CD4-positive, alpha-beta memory T cell (primary cell): ENCODE results near the gene CKMT1A. TPM values are rescaled to one million over a fixed set of nuclear protein-coding genes. Genes with fewer than 3 reads are reported as not detected.
A peak's percentile ranks its signal among the peaks of the same experiment; 100 is the strongest.
"Not testable (repeated sequence)": the region's sequence is repeated elsewhere in the genome, so short reads cannot be mapped to it uniquely, and the experiment has no call there.

Experiments used
- CTCF ChIA-PET: fragments of 350-600 bp; sonication (Branson Sonifier 250); formaldehyde crosslinking; loops from one replicate; lab custom pipeline; 2021; ENCODE audit warnings: inconsistent platforms; ENCODE audit not compliant: partially characterized antibody; lab: Charles Lee
- POLR2A ChIA-PET: fragments of 350-600 bp; sonication (Branson Sonifier 250); formaldehyde crosslinking; loops from one replicate; lab custom pipeline; 2021; ENCODE audit not compliant: partially characterized antibody; lab: Charles Lee
- DNase-seq, 5 donors: peaks; one replicate each; pipeline versions ENCODE4 v3.0.0 to v3.0.0-alpha.2; 2020 to 2022; ENCODE audit warnings: mixed read lengths in 1 of 5
- H3K27ac ChIP-seq: one replicate; pipeline ENCODE4 v1.7.0; 2013; ENCODE audit warnings: low read depth, low read length
- H3K27me3 ChIP-seq: 2 replicates; pipeline ENCODE4 v1.7.0; 2013; ENCODE audit warnings: mild to moderate bottlenecking, low read length, moderate library complexity; ENCODE audit not compliant: insufficient read depth
- H3K36me3 ChIP-seq: 2 replicates; pipeline ENCODE4 v1.7.0; 2013; ENCODE audit warnings: mild to moderate bottlenecking, low read length, moderate library complexity; ENCODE audit not compliant: insufficient read depth
- H3K4me1 ChIP-seq: 2 replicates; pipeline ENCODE4 v1.7.0; 2013; ENCODE audit warnings: mild to moderate bottlenecking, low read length, moderate library complexity; ENCODE audit not compliant: insufficient read depth
- H3K4me3 ChIP-seq, 2 donors: one replicate each; pipeline ENCODE4 v1.7.0; 2013; ENCODE audit warnings: low read length in 2 of 2, mild to moderate bottlenecking in 1 of 2
- H3K9me3 ChIP-seq, 2 donors: one replicate each; pipeline ENCODE4 v1.7.0; 2013; ENCODE audit warnings: low read length in 2 of 2, control low read depth in 1 of 2; ENCODE audit not compliant: control insufficient read depth in 1 of 2
- H3K27ac Mint-ChIP-seq, 7 donors: one replicate each; pipeline ENCODE4 v1.8.0; 2020 to 2021; ENCODE audit warnings: mixed read lengths in 7 of 7, mild to moderate bottlenecking in 6 of 7, inconsistent platforms in 3 of 7, moderate library complexity in 3 of 7
- H3K27me3 Mint-ChIP-seq, 2 donors: one replicate each; pipeline ENCODE4 v1.8.0; 2020 to 2021; ENCODE audit warnings: mixed read lengths in 2 of 2
- H3K36me3 Mint-ChIP-seq, 2 donors: one replicate each; pipeline ENCODE4 v1.8.0; 2020 to 2021; ENCODE audit warnings: mixed read lengths in 2 of 2, inconsistent platforms in 1 of 2, mild to moderate bottlenecking in 1 of 2
- H3K4me1 Mint-ChIP-seq, 4 donors: one replicate each; pipeline ENCODE4 v1.8.0; 2020 to 2021; ENCODE audit warnings: mixed read lengths in 4 of 4, mild to moderate bottlenecking in 1 of 4
- H3K4me3 Mint-ChIP-seq, 8 donors: one replicate each; pipeline ENCODE4 v1.8.0; 2020 to 2021; ENCODE audit warnings: mixed read lengths in 8 of 8, mild to moderate bottlenecking in 7 of 8, moderate library complexity in 6 of 8, inconsistent platforms in 3 of 8
- H3K9me3 Mint-ChIP-seq, 8 donors: one replicate each; pipeline ENCODE4 v1.8.0; 2020 to 2021; ENCODE audit warnings: mixed read lengths in 8 of 8, mild to moderate bottlenecking in 5 of 8, inconsistent platforms in 3 of 8, moderate library complexity in 1 of 8
- intact Hi-C: fragments of 100-400 bp; cut with micrococcal nuclease; formaldehyde crosslinking; loops from one replicate; pipeline ENCODE4 v1.15.1; 2023
- polyA plus RNA-seq, 2 donors: library from polyadenylated mRNA; unstranded; fragments of 300-500 nt; fragmentation: Illumina TruSeq; gene quantifications; one replicate each; pipeline ENCODE4 v1.2.3, GENCODE V29; 2021
- total RNA-seq, 2 experiments: library from RNA; stranded (reverse); gene quantifications; one replicate each; pipeline ENCODE4 v1.2.3, GENCODE V29; 2021

Gene CKMT1A
- total and polyA plus RNA-seq, 4 experiments from 2014 or later: not detected

DNA sequence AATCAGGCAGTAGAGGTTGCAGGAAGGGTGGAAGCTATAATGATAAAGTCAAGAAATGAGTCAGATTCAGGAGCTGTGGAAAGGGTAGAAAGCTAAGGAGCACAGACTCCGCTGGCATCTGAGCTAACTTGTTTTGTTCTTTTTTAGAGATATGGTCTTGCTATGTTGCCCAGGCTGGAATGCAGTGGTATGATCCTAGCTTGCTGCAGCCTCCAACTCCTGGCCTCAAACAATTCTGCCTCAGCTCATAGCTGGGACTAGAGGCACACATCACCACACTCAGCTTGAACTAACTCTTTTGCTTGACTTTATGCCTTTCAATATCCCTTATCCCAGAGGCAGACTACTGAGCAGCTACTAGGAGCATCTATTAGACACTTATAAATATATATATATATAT, 32.6 kb downstream of the CKMT1A start:
- H3K36me3 Mint-ChIP-seq, H3K4me3 Mint-ChIP-seq, CTCF ChIA-PET, H3K4me1 Mint-ChIP-seq, H3K27me3 Mint-ChIP-seq, H3K9me3 Mint-ChIP-seq, H3K4me3 ChIP-seq, H3K9me3 ChIP-seq, intact Hi-C loops, POLR2A ChIA-PET, DNase-seq, H3K27ac ChIP-seq, H3K4me1 ChIP-seq, H3K36me3 ChIP-seq, H3K27ac Mint-ChIP-seq, H3K27me3 ChIP-seq: not testable (repeated sequence)

DNA sequence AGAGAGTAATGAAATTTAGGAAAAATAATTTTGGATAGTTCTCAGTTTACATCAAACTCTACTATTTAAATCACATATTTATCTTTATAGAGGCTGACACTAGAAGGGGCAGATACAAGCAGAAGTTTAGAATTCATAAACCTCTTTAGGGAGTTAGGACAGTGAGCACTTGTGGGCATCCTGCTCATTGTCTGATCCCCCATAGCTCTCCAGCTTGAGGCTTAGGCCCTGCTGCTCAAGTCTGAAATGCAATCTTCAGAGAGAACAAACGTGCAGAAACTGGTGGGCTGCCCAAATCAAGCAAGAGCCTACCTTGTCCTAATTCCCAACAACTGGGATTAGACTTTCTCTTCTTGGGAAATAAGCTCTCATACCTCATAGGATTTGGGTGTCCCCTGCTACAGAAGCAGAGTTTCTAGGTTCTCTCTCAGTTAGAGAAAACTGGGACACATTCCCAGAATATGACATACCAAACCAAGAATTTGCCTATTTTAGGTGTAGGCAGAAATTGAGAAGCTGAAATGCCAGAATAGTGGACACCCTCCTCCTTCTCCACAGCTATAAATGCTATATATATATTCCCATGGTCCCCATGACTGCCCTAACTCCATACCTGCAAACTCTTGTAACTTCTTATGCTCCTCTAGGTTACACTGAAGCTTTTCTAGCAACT, 34.5 kb downstream of the CKMT1A start:
- intact Hi-C loops, H3K4me1 Mint-ChIP-seq, H3K27ac ChIP-seq, H3K36me3 ChIP-seq, CTCF ChIA-PET, H3K27me3 Mint-ChIP-seq, POLR2A ChIA-PET, H3K9me3 Mint-ChIP-seq, H3K9me3 ChIP-seq, DNase-seq, H3K36me3 Mint-ChIP-seq, H3K27ac Mint-ChIP-seq, H3K4me1 ChIP-seq, H3K4me3 ChIP-seq, H3K27me3 ChIP-seq, H3K4me3 Mint-ChIP-seq: not testable (repeated sequence)

DNA sequence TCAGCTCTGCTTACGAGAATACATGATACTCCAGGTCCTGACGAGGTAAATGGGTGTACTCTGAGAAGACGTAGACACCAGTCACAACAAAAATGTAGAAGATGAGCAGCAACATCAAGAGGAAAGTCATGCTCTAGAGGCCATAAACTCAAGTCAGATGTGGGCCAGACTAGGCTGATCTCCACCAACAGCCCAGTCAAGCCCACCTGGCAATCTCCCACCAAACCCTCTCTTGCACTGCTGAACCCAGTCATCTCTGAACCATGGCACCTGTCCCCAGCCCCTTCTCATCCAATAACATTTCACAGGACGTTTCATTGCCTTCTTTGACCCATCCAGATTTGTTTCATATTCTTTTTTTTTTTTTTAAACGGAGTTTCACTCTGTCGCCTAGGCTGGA, 41.8 kb downstream of the CKMT1A start:
- DNase-seq: no peak
- no peak overlapping the region for H3K4me3 Mint-ChIP-seq
- no peaks in the 10 kb centered on the region for H3K36me3 Mint-ChIP-seq
- no peak overlapping the region for H3K4me3 ChIP-seq
- ChIA-PET POLR2A (interaction anchor here (0.8 kb wide), 1 partner anchor 10 kb away, joined by 3 read pairs; the partner anchor contains the start of gene PDIA3), CTCF (no interaction called here)
- no peaks in the 10 kb centered on the region for H3K27me3 ChIP-seq
- no peak overlapping the region for H3K27ac ChIP-seq
- peaks cover 0 to 1% of the 10 kb centered on the region in 2 donors for H3K27me3 Mint-ChIP-seq
- no peaks in the 10 kb centered on the region for H3K9me3 Mint-ChIP-seq
- H3K9me3 ChIP-seq: no peaks in the 10 kb centered on the region
- no peaks in the 10 kb centered on the region for H3K4me1 Mint-ChIP-seq
- no peak overlapping the region for H3K27ac Mint-ChIP-seq
- H3K4me1 ChIP-seq: no peaks in the 10 kb centered on the region
- intact Hi-C loops: no loop called here
- no peaks in the 10 kb centered on the region for H3K36me3 ChIP-seq

DNA sequence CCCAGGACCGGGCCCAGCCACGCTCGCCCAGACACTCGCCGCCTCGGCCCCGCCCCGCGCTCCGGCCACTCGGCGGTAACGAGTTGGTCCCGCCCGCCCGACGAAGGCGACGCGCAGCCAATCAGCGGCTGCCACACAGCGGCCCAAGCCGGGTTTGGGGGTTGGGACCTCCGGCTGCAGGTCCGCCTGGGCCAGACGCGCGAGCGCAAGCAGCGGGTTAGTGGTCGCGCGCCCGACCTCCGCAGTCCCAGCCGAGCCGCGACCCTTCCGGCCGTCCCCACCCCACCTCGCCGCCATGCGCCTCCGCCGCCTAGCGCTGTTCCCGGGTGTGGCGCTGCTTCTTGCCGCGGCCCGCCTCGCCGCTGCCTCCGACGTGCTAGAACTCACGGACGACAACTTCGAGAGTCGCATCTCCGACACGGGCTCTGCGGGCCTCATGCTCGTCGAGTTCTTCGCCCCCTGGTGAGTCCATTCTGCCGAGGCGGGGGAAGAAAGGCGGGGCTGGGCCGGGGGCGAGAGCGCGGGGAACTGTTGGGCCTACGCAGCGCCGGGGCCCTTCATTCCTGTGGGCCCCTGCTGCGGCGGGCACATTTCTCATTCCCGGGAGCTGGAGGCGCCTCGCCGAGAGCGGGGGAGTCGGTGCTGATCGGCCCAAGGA, 52.7 kb downstream of the CKMT1A start, which contains the start of gene PDIA3:
Gene PDIA3, plus strand, starts transcription at position 194 of the 658 bp plus-strand sequence. Its CDS starts 102 bp downstream, at position 296.
- CTCF ChIA-PET: interaction anchor here (0.6 to 1.9 kb wide), 2 partner anchors 24 to 31 kb away, joined by 3 to 6 read pairs; partner anchors contain the start of gene ELL3
- intact Hi-C loops: loop anchor here (1.0 to 5.0 kb wide), 4 partner anchors 22 to 824 kb away; partner anchors contain the start of genes SERF2 and TTBK2
- H3K27me3 ChIP-seq, H3K9me3 Mint-ChIP-seq, H3K36me3 ChIP-seq, H3K27me3 Mint-ChIP-seq, H3K9me3 ChIP-seq: not testable (repeated sequence)
- peaks cover 16 to 48% (median 30%) of the 10 kb centered on the region in 4 donors for H3K4me1 Mint-ChIP-seq
- H3K36me3 Mint-ChIP-seq: peaks cover 3 to 17% of the 10 kb centered on the region in 2 donors
- peak; percentile 81 to 85 (median 81) for DNase-seq
- peak within 1 kb of the TSS; percentile 40 to 80 for H3K4me3 ChIP-seq
- POLR2A ChIA-PET: interaction anchor here (0.8 to 3.1 kb wide), 11 partner anchors 9 to 81 kb away, joined by 3 to 22 read pairs (median 4); partner anchors contain the start of genes ELL3, HYPK, SERF2 and SERINC4
- peak within 1 kb of the TSS; percentile 93 to 98 (median 96) for H3K27ac Mint-ChIP-seq
- peak within 1 kb of the TSS; percentile 86 for H3K27ac ChIP-seq
- peak within 1 kb of the TSS; percentile 93 to 99 (median 95) for H3K4me3 Mint-ChIP-seq
- H3K4me1 ChIP-seq: peaks cover 35% of the 10 kb centered on the region

DNA sequence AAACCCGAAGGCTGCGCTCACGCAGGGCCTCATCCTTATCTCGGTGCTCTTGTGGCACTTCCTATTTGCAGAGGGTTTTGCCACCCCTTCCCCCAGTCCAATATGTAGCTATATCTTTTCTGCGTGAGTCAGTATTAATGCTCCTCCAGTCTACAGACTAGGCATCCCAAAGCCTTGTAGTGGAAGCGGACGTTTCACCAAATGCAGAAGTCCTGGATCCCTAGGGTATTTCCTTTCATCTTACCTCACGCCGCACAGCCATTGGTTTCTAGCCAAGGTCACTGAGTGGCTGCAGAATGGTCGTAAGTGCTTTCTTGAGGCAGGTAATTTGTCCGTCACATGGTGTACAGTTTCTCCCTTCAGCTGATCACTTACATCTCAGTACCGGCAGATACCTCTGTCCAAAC, 53.2 kb downstream of the CKMT1A start:
- POLR2A ChIA-PET: interaction anchor here (0.8 to 3.1 kb wide), 7 partner anchors 8 to 53 kb away, joined by 3 to 22 read pairs (median 7); partner anchors contain the start of genes ELL3, HYPK, SERF2 and SERINC4
- peak in 2 of 5 donors; percentile 34 to 44 for DNase-seq
- CTCF ChIA-PET: interaction anchor here (0.6 to 1.9 kb wide), 2 partner anchors 23 to 30 kb away, joined by 3 to 6 read pairs; partner anchors contain the start of gene ELL3
- Mint-ChIP-seq H3K4me1 (peaks cover 20 to 54% (median 35%) of the 10 kb centered on the region in 4 donors), H3K4me3 (peak overlapping the region; percentile 93 to 99 (median 95)), H3K27ac (peak overlapping the region; percentile 93 to 98 (median 96)), H3K36me3 (peaks cover 6 to 19% of the 10 kb centered on the region in 2 donors)
- Histone ChIP-seq H3K4me3 (peak overlapping the region; percentile 40 to 80), H3K27ac (peak overlapping the region; percentile 86), H3K4me1 (peaks cover 40% of the 10 kb centered on the region)
- H3K27me3 ChIP-seq, H3K9me3 Mint-ChIP-seq, H3K36me3 ChIP-seq, H3K9me3 ChIP-seq, H3K27me3 Mint-ChIP-seq: not testable (repeated sequence)
- intact Hi-C loops: loop anchor here (1.0 to 5.0 kb wide), 4 partner anchors 22 to 825 kb away; partner anchors contain the start of genes SERF2 and TTBK2

DNA sequence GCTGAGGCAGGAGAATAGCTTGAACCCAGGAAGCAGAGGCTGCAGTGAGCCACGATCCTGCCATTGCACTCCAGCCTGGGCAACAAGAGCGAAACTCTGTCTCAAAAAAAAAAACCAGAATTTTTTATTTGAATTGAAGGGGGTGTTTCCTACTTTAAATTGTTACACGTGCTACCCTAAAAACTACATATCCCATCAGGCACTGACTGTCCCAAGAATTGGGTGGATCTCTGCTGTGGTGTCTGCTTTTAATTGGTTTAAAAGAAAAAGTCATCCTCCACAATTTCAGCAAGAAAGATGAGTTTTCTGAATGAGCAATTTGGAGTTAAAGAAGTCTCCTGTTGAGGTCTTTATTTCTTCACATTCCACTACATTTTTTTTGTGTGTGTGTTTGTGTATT, 54.7 kb downstream of the CKMT1A start:
- H3K27ac Mint-ChIP-seq: peak overlapping the region; percentile 84 to 96 (median 93)
- Histone ChIP-seq H3K27me3 (no peaks in the 10 kb centered on the region), H3K4me1 (peaks cover 55% of the 10 kb centered on the region), H3K4me3 (peak overlapping the region in 1 of 2 donors; percentile 2), H3K36me3 (peaks cover 15% of the 10 kb centered on the region), H3K9me3 (no peaks in the 10 kb centered on the region), H3K27ac (peak overlapping the region; percentile 26)
- peaks cover 28 to 68% (median 45%) of the 10 kb centered on the region in 4 donors for H3K4me1 Mint-ChIP-seq
- H3K4me3 Mint-ChIP-seq: peak overlapping the region; percentile 48 to 99 (median 95)
- POLR2A ChIA-PET: interaction anchor here (1.9 to 2.7 kb wide), 2 partner anchors 29 to 44 kb away, joined by 7 to 15 read pairs; partner anchors contain the start of genes ELL3 and SERF2
- H3K36me3 Mint-ChIP-seq: peaks cover 9 to 29% of the 10 kb centered on the region in 2 donors
- CTCF ChIA-PET: interaction anchor here (1.1 to 5.5 kb wide), 2 partner anchors 8 to 29 kb away, joined by 3 to 26 read pairs; partner anchors contain the start of gene ELL3
- intact Hi-C loops: loop anchor here (2.0 to 5.0 kb wide), 3 partner anchors 28 to 826 kb away; partner anchors contain the start of genes ELL3 and TTBK2
- peaks cover 0 to 2% (median 0%) of the 10 kb centered on the region in 8 donors for H3K9me3 Mint-ChIP-seq
- H3K27me3 Mint-ChIP-seq: no peaks in the 10 kb centered on the region
- peak; percentile 51 to 62 (median 54) for DNase-seq
